Measurements from ENCODE around the gene FAM184A.
"Not testable (repeated sequence)": the region's sequence is repeated elsewhere in the genome, so short reads cannot be mapped to it uniquely, and the experiment has no call there.

FAM184A gene

GRCh38 chr6:119078376-119079282, at the start of gene FAM184A:
FAM184A (minus strand) TSS chr6:119078664; CDS start chr6:119078299, 365 bp downstream.
- DNase-seq (ENCODE audit: low read depth in 2 of 2): peak; percentile 25 to 42

GRCh38 chr6:119127627-119128026, 49.2 kb upstream of the FAM184A start:
- no peak for DNase-seq (ENCODE audit: low read depth in 2 of 2)

GRCh38 chr6:119126826-119127225, 48.4 kb upstream of the FAM184A start:
- DNase-seq (ENCODE audit: low read depth in 2 of 2): no peak

GRCh38 chr6:119126140-119126539, 47.7 kb upstream of the FAM184A start:
- no peak for DNase-seq (ENCODE audit: low read depth in 2 of 2)

GRCh38 chr6:119125576-119125975, 47.1 kb upstream of the FAM184A start:
- no peak for DNase-seq (ENCODE audit: low read depth in 2 of 2)

GRCh38 chr6:119124079-119124824, 45.8 kb upstream of the FAM184A start:
- DNase-seq (ENCODE audit: low read depth in 2 of 2): no peak

GRCh38 chr6:119122336-119122735, 43.9 kb upstream of the FAM184A start:
- no peak for DNase-seq (ENCODE audit: low read depth in 2 of 2)

- DNase-seq (ENCODE audit: low read depth in 2 of 2): no peak
These were observed 42.9 kb upstream of the FAM184A start for GRCh38 chr6:119121367-119121766.

GRCh38 chr6:119119989-119120388, 41.5 kb upstream of the FAM184A start:
- no peak for DNase-seq (ENCODE audit: low read depth in 2 of 2)

- not testable (repeated sequence) for DNase-seq (ENCODE audit: low read depth in 2 of 2)
These were observed 40.6 kb upstream of the FAM184A start for GRCh38 chr6:119119062-119119461.

- DNase-seq (ENCODE audit: low read depth in 2 of 2): no peak
These were observed 38.3 kb upstream of the FAM184A start for GRCh38 chr6:119116712-119117281.

GRCh38 chr6:119113961-119114360, 35.5 kb upstream of the FAM184A start:
- DNase-seq (ENCODE audit: low read depth in 2 of 2): no peak

GRCh38 chr6:119112812-119113530, 34.5 kb upstream of the FAM184A start:
- DNase-seq (ENCODE audit: low read depth in 2 of 2): no peak

GRCh38 chr6:119110601-119111548, 32.4 kb upstream of the FAM184A start:
- no peak for DNase-seq (ENCODE audit: low read depth in 2 of 2)

- DNase-seq (ENCODE audit: low read depth in 2 of 2): no peak
These were observed 31.3 kb upstream of the FAM184A start for GRCh38 chr6:119109654-119110325.

GRCh38 chr6:119108076-119108475, 29.6 kb upstream of the FAM184A start:
- no peak for DNase-seq (ENCODE audit: low read depth in 2 of 2)

GRCh38 chr6:119105282-119105681, 26.8 kb upstream of the FAM184A start:
- DNase-seq (ENCODE audit: low read depth in 2 of 2): no peak

GRCh38 chr6:119102901-119103300, 24.4 kb upstream of the FAM184A start:
- DNase-seq (ENCODE audit: low read depth in 2 of 2): no peak

- no peak for DNase-seq (ENCODE audit: low read depth in 2 of 2)
These were observed 21.7 kb upstream of the FAM184A start for GRCh38 chr6:119100115-119100514.

GRCh38 chr6:119097815-119098361, 19.4 kb upstream of the FAM184A start:
- DNase-seq (ENCODE audit: low read depth in 2 of 2): not testable (repeated sequence)

Measured in activated CD8-positive, alpha-beta memory T cell treated with anti-CD3 and anti-CD28 coated beads for 4 hours (primary cell).